Osteocyte (in vitro differentiated cells): ENCODE data around the gene LY86. TPM values are rescaled to one million over a fixed set of nuclear protein-coding genes. Genes with fewer than 3 reads are reported as not detected.

Experiments used
- DNase-seq: peaks from one replicate; pipeline ENCODE4 v3.0.0; 2021; ENCODE audit warnings: mixed read lengths; ENCODE audit not compliant: unreplicated experiment; ENCODE audit errors: extremely low spot score
- H3K27ac Mint-ChIP-seq: one replicate; pipeline ENCODE4 v1.8.0; 2021; ENCODE audit warnings: mild to moderate bottlenecking, mixed read lengths; ENCODE audit not compliant: unreplicated experiment
- H3K27me3 Mint-ChIP-seq: one replicate; pipeline ENCODE4 v1.8.0; 2021; ENCODE audit warnings: mixed read lengths; ENCODE audit not compliant: unreplicated experiment
- H3K36me3 Mint-ChIP-seq: one replicate; pipeline ENCODE4 v1.8.0; 2021; ENCODE audit warnings: mixed read lengths; ENCODE audit not compliant: unreplicated experiment
- H3K4me1 Mint-ChIP-seq: one replicate; pipeline ENCODE4 v1.8.0; 2021; ENCODE audit warnings: mixed read lengths; ENCODE audit not compliant: unreplicated experiment
- H3K4me3 Mint-ChIP-seq: one replicate; pipeline ENCODE4 v1.8.0; 2021; ENCODE audit warnings: mild to moderate bottlenecking, moderate library complexity, mixed read lengths; ENCODE audit not compliant: unreplicated experiment
- H3K9me3 Mint-ChIP-seq: one replicate; pipeline ENCODE4 v1.8.0; 2021; ENCODE audit warnings: mixed read lengths; ENCODE audit not compliant: unreplicated experiment
- total RNA-seq: library from RNA; stranded (reverse); gene quantifications from 2 replicates; pipeline ENCODE4 v1.2.1, GENCODE V29; 2021
- TF ChIP-seq, protein P1 (sequence below): fragments of 200-600 bp; sonication (generic); IDR thresholded peaks from 2 replicates; pipeline ENCODE4 v1.5.0; 2021; ENCODE audit warnings: antibody characterized with exemption, mild to moderate bottlenecking, moderate library complexity

LY86 gene
- total RNA-seq, 1 donor from 2014 or later: not detected

GRCh38 chr6:6683969-6684833 lies 95.7 kb downstream of the LY86 start:
- no peak overlapping the region for H3K27ac Mint-ChIP-seq
- H3K4me1 Mint-ChIP-seq: peaks cover 23% of the 10 kb centered on the region
- H3K9me3 Mint-ChIP-seq: no peaks in the 10 kb centered on the region
- H3K27me3 Mint-ChIP-seq: peaks cover 13% of the 10 kb centered on the region
- H3K36me3 Mint-ChIP-seq: no peaks in the 10 kb centered on the region
- no peak for DNase-seq
- TF ChIP-seq, protein P1, sequence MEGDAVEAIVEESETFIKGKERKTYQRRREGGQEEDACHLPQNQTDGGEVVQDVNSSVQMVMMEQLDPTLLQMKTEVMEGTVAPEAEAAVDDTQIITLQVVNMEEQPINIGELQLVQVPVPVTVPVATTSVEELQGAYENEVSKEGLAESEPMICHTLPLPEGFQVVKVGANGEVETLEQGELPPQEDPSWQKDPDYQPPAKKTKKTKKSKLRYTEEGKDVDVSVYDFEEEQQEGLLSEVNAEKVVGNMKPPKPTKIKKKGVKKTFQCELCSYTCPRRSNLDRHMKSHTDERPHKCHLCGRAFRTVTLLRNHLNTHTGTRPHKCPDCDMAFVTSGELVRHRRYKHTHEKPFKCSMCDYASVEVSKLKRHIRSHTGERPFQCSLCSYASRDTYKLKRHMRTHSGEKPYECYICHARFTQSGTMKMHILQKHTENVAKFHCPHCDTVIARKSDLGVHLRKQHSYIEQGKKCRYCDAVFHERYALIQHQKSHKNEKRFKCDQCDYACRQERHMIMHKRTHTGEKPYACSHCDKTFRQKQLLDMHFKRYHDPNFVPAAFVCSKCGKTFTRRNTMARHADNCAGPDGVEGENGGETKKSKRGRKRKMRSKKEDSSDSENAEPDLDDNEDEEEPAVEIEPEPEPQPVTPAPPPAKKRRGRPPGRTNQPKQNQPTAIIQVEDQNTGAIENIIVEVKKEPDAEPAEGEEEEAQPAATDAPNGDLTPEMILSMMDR: no peak
- H3K4me3 Mint-ChIP-seq: no peak overlapping the region

DNA sequence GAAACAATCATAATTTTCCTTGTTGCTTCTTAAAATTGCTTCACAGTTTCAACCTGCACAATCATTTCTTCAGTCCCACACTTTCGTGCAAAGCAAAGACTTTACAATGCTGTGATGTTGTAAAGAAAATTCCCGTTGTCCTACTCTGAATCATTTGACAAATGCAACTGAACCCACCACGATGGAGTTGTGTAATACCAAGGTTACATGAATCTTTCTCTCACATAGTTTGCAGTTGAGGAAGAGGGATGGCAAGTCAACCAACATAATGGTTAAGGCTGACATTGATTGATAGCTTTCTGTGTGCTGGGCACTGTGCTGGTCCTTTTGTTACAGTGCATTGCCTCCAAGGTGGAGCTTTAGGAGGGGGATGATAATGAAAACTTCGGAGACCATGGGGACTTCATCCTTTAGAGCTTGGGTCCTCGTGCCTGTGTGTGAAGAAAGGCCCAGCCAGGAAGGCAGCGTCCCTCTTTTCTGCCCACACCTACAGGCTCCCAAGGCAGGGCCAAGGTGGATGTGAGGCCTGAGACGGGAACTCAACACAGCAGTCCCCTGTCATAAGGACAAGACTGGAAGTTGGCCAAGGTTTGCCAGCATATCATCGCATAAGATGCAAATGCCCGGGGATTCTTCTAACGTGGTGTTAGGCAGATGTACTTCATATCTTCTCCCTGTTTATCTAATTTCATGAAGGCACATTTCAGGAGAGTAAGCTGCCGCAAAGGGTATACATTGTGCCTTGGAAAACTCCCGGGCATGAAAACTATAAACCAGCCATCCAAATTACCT lies 96.9 kb downstream of the LY86 start:
- no peak for DNase-seq
- Mint-ChIP-seq H3K4me1 (peaks cover 29% of the 10 kb centered on the region), H3K36me3 (no peaks in the 10 kb centered on the region), H3K9me3 (no peaks in the 10 kb centered on the region), H3K27ac (no peak overlapping the region), H3K4me3 (no peak overlapping the region), H3K27me3 (peaks cover 13% of the 10 kb centered on the region)
- TF ChIP-seq, protein P1: no peak

DNA sequence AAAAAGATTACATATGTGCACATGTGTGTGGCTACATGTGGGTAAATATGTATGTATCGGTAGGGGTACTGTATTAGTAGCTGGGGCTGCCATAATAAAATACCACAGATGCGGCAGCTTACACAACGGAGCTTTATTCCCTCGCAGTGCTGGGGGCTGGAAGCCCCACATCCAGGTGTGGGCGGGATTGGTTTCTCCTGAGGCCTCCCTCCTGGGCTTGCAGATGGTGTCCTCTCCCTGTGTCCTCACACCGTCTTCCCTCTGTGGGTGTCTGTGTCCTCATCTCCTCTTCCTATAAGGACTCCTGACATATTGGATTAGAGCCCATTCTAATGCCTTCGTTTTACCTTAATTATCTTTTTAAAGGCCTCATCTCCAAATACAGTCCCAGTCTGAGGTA lies 97.7 kb downstream of the LY86 start:
- H3K27me3 Mint-ChIP-seq: peaks cover 13% of the 10 kb centered on the region
- no peaks in the 10 kb centered on the region for H3K9me3 Mint-ChIP-seq
- no peak overlapping the region for H3K27ac Mint-ChIP-seq
- no peak overlapping the region for H3K4me3 Mint-ChIP-seq
- TF ChIP-seq, protein P1: no peak
- H3K4me1 Mint-ChIP-seq: peaks cover 25% of the 10 kb centered on the region
- H3K36me3 Mint-ChIP-seq: no peaks in the 10 kb centered on the region
- no peak for DNase-seq

GRCh38 chr6:6686748-6687601 lies 98.5 kb downstream of the LY86 start:
- H3K36me3 Mint-ChIP-seq: no peaks in the 10 kb centered on the region
- H3K27ac Mint-ChIP-seq: peak overlapping the region; percentile 45
- peaks cover 25% of the 10 kb centered on the region for H3K4me1 Mint-ChIP-seq
- H3K9me3 Mint-ChIP-seq: no peaks in the 10 kb centered on the region
- H3K4me3 Mint-ChIP-seq: peak overlapping the region; percentile 61
- DNase-seq: peak; percentile 94
- H3K27me3 Mint-ChIP-seq: peaks cover 11% of the 10 kb centered on the region
- TF ChIP-seq, protein P1: no peak
